ENCODE results near the gene ZMAT3. TPM values are rescaled to one million over a fixed set of nuclear protein-coding genes. Genes with fewer than 3 reads are reported as not detected.

The ZMAT3 gene
- total RNA-seq, 1 donor from 2014 or later, result 12.8 TPM

DNA sequence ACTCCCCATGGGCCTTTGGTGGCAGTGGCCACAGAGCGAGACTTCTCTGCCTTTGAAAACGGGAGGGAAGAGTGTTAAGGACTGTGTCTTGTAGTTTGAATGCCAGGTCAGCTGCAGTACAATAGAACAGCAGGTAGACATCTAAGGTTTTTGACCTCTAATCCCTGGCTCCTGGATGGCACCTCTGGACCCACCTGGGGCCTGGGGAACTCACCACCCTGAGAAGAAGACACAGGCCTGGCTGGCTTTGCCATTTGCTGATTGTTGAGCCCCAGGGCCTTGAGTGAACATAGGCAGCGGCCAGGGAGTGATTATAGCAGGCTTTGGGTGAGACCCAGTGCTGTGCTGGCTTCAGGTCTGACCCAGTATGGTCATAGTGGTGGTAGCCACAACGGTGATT lies 66.4 kb downstream of the ZMAT3 start:
- DNase-seq, result no peak
- no peak overlapping the region for H3K4me3 ChIP-seq
- peaks cover 9% of the 10 kb centered on the region for H3K36me3 ChIP-seq
- H3K27ac ChIP-seq (replicated peaks), result no peak overlapping the region
- no peaks in the 10 kb centered on the region for H3K4me1 ChIP-seq
- intact Hi-C loops (cut with micrococcal nuclease), result no loop called here
- H3K9me3 ChIP-seq (replicated peaks), result peaks cover 9% of the 10 kb centered on the region
- no peaks in the 10 kb centered on the region for H3K27me3 ChIP-seq (ENCODE audit: low read depth)
- TF ChIP-seq, protein P1, sequence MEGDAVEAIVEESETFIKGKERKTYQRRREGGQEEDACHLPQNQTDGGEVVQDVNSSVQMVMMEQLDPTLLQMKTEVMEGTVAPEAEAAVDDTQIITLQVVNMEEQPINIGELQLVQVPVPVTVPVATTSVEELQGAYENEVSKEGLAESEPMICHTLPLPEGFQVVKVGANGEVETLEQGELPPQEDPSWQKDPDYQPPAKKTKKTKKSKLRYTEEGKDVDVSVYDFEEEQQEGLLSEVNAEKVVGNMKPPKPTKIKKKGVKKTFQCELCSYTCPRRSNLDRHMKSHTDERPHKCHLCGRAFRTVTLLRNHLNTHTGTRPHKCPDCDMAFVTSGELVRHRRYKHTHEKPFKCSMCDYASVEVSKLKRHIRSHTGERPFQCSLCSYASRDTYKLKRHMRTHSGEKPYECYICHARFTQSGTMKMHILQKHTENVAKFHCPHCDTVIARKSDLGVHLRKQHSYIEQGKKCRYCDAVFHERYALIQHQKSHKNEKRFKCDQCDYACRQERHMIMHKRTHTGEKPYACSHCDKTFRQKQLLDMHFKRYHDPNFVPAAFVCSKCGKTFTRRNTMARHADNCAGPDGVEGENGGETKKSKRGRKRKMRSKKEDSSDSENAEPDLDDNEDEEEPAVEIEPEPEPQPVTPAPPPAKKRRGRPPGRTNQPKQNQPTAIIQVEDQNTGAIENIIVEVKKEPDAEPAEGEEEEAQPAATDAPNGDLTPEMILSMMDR (IDR thresholded peaks at IDR 0.05; ENCODE audit: borderline replicate concordance), result no peak

DNA sequence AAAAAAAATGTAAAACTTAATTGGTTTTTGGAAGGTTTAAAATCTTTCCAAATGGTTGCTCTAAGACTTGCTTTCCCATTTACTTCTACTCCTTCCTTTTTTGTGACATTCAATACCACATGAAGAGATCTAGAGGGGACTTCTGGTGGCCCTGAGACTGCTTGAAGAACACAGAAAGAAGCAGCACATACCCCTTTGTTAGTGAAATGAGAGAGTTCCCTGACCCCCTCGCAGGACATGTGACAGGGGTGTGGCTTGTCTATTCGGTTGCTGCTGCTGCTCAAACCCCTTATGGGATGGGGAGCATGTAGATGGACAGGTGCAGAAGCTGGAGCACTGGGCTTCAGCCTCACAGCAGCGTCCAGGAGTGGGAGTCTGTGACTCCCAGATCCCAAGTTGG lies 71.0 kb downstream of the ZMAT3 start:
- H3K9me3 ChIP-seq (replicated peaks), result peaks cover 11% of the 10 kb centered on the region
- H3K4me3 ChIP-seq, result no peak overlapping the region
- H3K4me1 ChIP-seq, result no peaks in the 10 kb centered on the region
- H3K27ac ChIP-seq (replicated peaks), result no peak overlapping the region
- peaks cover 27% of the 10 kb centered on the region for H3K36me3 ChIP-seq
- TF ChIP-seq, protein P1 (IDR thresholded peaks at IDR 0.05; ENCODE audit: borderline replicate concordance), result no peak
- intact Hi-C loops (cut with micrococcal nuclease), result no loop called here
- H3K27me3 ChIP-seq (ENCODE audit: low read depth), result no peaks in the 10 kb centered on the region
- no peak for DNase-seq

DNA sequence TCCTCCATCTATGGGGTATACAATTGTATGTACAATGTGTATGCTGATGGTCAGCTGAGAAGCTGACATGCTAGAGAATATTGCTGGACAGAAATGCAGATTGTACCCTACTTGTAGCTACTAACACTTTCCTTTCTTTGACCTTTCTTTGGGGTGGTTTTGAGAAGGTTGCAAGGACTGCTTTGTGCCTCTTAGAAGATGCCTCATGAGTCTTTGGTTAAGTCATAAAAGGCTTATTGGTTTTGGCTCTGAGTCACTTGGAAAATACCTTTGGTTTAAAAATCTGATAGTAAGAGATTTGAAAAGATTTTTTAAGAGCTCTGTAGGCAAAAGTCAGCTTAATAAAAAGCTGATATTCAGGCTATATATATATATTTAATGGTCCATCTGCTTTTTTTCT lies 71.5 kb downstream of the ZMAT3 start:
- Histone ChIP-seq H3K27me3 (ENCODE audit: low read depth) (no peaks in the 10 kb centered on the region), H3K4me1 (no peaks in the 10 kb centered on the region), H3K36me3 (peaks cover 27% of the 10 kb centered on the region), H3K4me3 (no peak overlapping the region), H3K27ac (replicated peaks) (no peak overlapping the region), H3K9me3 (replicated peaks) (peaks cover 11% of the 10 kb centered on the region)
- DNase-seq, result no peak
- TF ChIP-seq, protein P1 (IDR thresholded peaks at IDR 0.05; ENCODE audit: borderline replicate concordance), result no peak
- intact Hi-C loops (cut with micrococcal nuclease), result no loop called here

DNA sequence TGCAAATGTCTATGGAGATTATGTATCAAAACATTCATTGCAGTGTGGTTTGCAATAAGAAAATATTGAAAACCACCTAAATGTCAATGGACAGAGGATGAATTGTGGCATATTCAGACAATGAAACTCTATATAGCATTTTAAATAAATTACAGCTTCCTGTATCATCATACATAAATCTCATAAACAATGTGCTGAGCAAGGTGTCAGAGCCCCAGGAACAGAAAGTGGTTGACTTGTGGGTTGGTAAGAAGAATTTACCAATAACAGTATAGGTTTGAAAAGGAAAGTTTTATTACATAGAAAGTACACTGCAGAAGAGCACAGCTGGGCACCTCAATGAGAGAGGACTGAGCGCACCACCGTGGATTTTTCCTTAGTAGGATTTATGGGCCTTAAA lies 75.2 kb downstream of the ZMAT3 start:
- H3K27ac ChIP-seq (replicated peaks), result no peak overlapping the region
- peaks cover 31% of the 10 kb centered on the region for H3K36me3 ChIP-seq
- H3K9me3 ChIP-seq (replicated peaks), result peaks cover 11% of the 10 kb centered on the region
- TF ChIP-seq, protein P1 (IDR thresholded peaks at IDR 0.05; ENCODE audit: borderline replicate concordance), result no peak
- intact Hi-C loops (cut with micrococcal nuclease), result no loop called here
- no peaks in the 10 kb centered on the region for H3K27me3 ChIP-seq (ENCODE audit: low read depth)
- no peak overlapping the region for H3K4me3 ChIP-seq
- H3K4me1 ChIP-seq, result no peaks in the 10 kb centered on the region
- no peak for DNase-seq

DNA sequence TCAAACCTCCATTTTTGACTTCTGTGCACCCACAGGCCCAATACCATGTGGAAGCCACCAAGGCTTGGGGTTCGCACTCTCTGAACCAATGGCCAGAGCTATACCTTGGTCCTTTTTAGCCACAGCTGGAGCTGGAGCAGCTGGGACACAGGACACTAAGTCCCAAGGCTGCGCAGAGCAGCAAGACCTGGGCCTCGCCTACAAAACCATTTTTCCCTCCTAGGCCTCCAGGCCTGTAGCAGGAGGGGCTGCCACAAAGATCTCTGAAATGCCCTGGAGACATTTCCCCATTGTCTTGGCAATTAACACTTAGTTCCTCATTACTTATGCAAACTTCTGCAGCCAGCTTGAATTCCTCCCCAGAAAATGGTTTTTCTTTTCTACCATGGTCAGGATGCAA lies 81.3 kb downstream of the ZMAT3 start:
- peaks cover 50% of the 10 kb centered on the region for H3K9me3 ChIP-seq (replicated peaks)
- H3K27me3 ChIP-seq (ENCODE audit: low read depth), result no peaks in the 10 kb centered on the region
- no peak for DNase-seq
- intact Hi-C loops (cut with micrococcal nuclease), result no loop called here
- TF ChIP-seq, protein P1 (IDR thresholded peaks at IDR 0.05; ENCODE audit: borderline replicate concordance), result no peak
- no peak overlapping the region for H3K27ac ChIP-seq (replicated peaks)
- peaks cover 57% of the 10 kb centered on the region for H3K36me3 ChIP-seq
- H3K4me3 ChIP-seq, result no peak overlapping the region
- H3K4me1 ChIP-seq, result no peaks in the 10 kb centered on the region

DNA sequence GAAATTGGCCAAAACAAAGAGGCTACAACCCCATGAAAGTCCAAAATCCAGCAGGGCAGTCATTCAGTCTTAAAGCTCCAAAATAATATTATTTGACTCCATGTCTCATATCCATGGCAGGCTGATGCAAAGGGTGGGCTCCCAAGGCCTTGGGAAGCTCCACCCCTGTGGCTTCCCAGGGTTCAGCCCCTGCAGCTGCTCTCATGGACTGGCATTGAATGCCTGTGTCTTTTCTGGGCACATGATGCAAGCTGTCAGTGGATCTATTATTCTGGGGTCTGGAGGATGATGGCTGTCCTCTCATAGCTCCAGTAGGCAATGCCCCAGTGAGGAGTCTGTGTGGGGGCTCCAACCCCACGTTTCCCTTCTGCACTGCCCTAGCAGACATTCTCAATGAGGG lies 81.8 kb downstream of the ZMAT3 start:
- intact Hi-C loops (cut with micrococcal nuclease), result no loop called here
- no peak for DNase-seq
- Histone ChIP-seq H3K27me3 (ENCODE audit: low read depth) (no peaks in the 10 kb centered on the region), H3K4me1 (no peaks in the 10 kb centered on the region), H3K4me3 (no peak overlapping the region), H3K9me3 (replicated peaks) (peaks cover 53% of the 10 kb centered on the region), H3K36me3 (peaks cover 57% of the 10 kb centered on the region), H3K27ac (replicated peaks) (no peak overlapping the region)
- TF ChIP-seq, protein P1 (IDR thresholded peaks at IDR 0.05; ENCODE audit: borderline replicate concordance), result no peak
